NB4 (cell line): ENCODE measurements around the gene P3R3URF.

Experiments
- DNase-seq: peaks from one replicate; pipeline ENCODE4 v3.0.0; 2010; ENCODE audit warnings: low read depth
- H3K4me3 ChIP-seq: one replicate; pipeline ENCODE4 v1.5.1; 2011; ENCODE audit warnings: mild to moderate bottlenecking, low read depth, low read length, moderate library complexity
- CTCF ChIP-seq: IDR thresholded peaks from one replicate; pipeline ENCODE4 v1.5.1; 2012; ENCODE audit warnings: low read depth, low read length
- MAX ChIP-seq: IDR thresholded peaks from 2 replicates; pipeline ENCODE4 v1.6.1; 2011; ENCODE audit warnings: low read depth, low read length
- MYC ChIP-seq: IDR thresholded peaks from 2 replicates; pipeline ENCODE4 v1.6.1; 2011; ENCODE audit warnings: low read depth, low read length
- POLR2A ChIP-seq: IDR thresholded peaks from 2 replicates; pipeline ENCODE4 v1.6.1; 2011; ENCODE audit warnings: mild to moderate bottlenecking; ENCODE audit not compliant: insufficient read length; ENCODE audit errors: extremely low read depth

Gene P3R3URF

GRCh38 chr1:46134660-46135331 is 41.5 kb downstream of the P3R3URF start:
- TF ChIP-seq MAX = no peak
- peak; percentile 45 for DNase-seq
- H3K4me3 ChIP-seq = no peak overlapping the region

- DNase-seq = no peak
- TF ChIP-seq CTCF (no peak), MAX (no peak), MYC (no peak), POLR2A (no peak)
- peak overlapping the region; percentile 68 for H3K4me3 ChIP-seq
Measured at GRCh38 chr1:46133781-46134350, 42.4 kb downstream of the P3R3URF start.

- DNase-seq = no peak
- TF ChIP-seq POLR2A = no peak
- peak; percentile 29 for TF ChIP-seq MYC
- H3K4me3 ChIP-seq = peak overlapping the region; percentile 68
Measured at GRCh38 chr1:46133181-46133658, 43.1 kb downstream of the P3R3URF start.

GRCh38 chr1:46132529-46133180 is 43.6 kb downstream of the P3R3URF start, which contains the start of gene PIK3R3:
Gene PIK3R3 (minus strand): TSS chr1:46132629. CDS start chr1:46131952, 677 bp downstream.
- peak within 1 kb of the TSS; percentile 79 for H3K4me3 ChIP-seq
- TF ChIP-seq MYC (peak; percentile 51), POLR2A (peak; percentile 79), CTCF (no peak), MAX (peak; percentile 97)
- peak; percentile 99 for DNase-seq

- H3K4me3 ChIP-seq = peak overlapping the region; percentile 79
- peak; percentile 39 for DNase-seq
- TF ChIP-seq POLR2A (no peak), CTCF (no peak), MAX (no peak), MYC (no peak)
Measured at GRCh38 chr1:46131712-46132528, 44.4 kb downstream of the P3R3URF start.

- H3K4me3 ChIP-seq = peak overlapping the region; percentile 79
- no peak for DNase-seq
- no peak for TF ChIP-seq CTCF
- TF ChIP-seq POLR2A = no peak
- TF ChIP-seq MYC = no peak
- no peak for TF ChIP-seq MAX
Measured at GRCh38 chr1:46131093-46131492, 45.2 kb downstream of the P3R3URF start.
